ENCODE results near the gene CYP19A1.

The CYP19A1 gene

GRCh38 chr15:51229907-51230330 lies 108.5 kb downstream of the CYP19A1 start:
- H3K36me3 ChIP-seq = no peaks in the 10 kb centered on the region
- H3K4me3 ChIP-seq = no peak overlapping the region
- H3K27ac ChIP-seq = no peak overlapping the region
- no peak overlapping the region for H3K4me2 ChIP-seq
- no peak overlapping the region for H3K9ac ChIP-seq
- H3K4me1 ChIP-seq = peaks cover 28% of the 10 kb centered on the region
- H3K27me3 ChIP-seq = no peaks in the 10 kb centered on the region
- no peaks in the 10 kb centered on the region for H3K9me3 ChIP-seq
- H4K20me1 ChIP-seq = no peaks in the 10 kb centered on the region
- TF ChIP-seq Cebpa-rat (IDR thresholded peaks at IDR 0.05) = no peak

GRCh38 chr15:51227940-51228732 lies 110.3 kb downstream of the CYP19A1 start:
- Histone ChIP-seq H3K27me3 (no peaks in the 10 kb centered on the region), H3K36me3 (no peaks in the 10 kb centered on the region), H3K9me3 (no peaks in the 10 kb centered on the region), H4K20me1 (no peaks in the 10 kb centered on the region), H3K4me3 (no peak overlapping the region), H3K27ac (peak overlapping the region; percentile 47; the same call in 1 of the 2 replicates), H3K4me1 (peaks cover 14% of the 10 kb centered on the region), H3K9ac (no peak overlapping the region), H3K4me2 (peak overlapping the region; percentile 55)
- TF ChIP-seq Cebpa-rat (IDR thresholded peaks at IDR 0.05) = no peak

- H3K4me3 ChIP-seq = no peak overlapping the region
- no peaks in the 10 kb centered on the region for H3K36me3 ChIP-seq
- H3K4me2 ChIP-seq = no peak overlapping the region
Observed at GRCh38 chr15:51226576-51227210, 111.7 kb downstream of the CYP19A1 start.

GRCh38 chr15:51224428-51224827 lies 114.0 kb downstream of the CYP19A1 start:
- no peak for TF ChIP-seq Cebpa-rat (IDR thresholded peaks at IDR 0.05)
- H3K4me3 ChIP-seq = no peak overlapping the region
- no peak overlapping the region for H3K27ac ChIP-seq
- H3K4me1 ChIP-seq = peaks cover 14% of the 10 kb centered on the region
- no peaks in the 10 kb centered on the region for H3K36me3 ChIP-seq
- H4K20me1 ChIP-seq = no peaks in the 10 kb centered on the region
- H3K4me2 ChIP-seq = no peak overlapping the region
- no peaks in the 10 kb centered on the region for H3K27me3 ChIP-seq
- H3K9ac ChIP-seq = no peak overlapping the region
- H3K9me3 ChIP-seq = no peaks in the 10 kb centered on the region

More at GRCh38 chr15:51226576-51227210, 111.7 kb downstream of the CYP19A1 start:
- Histone ChIP-seq H4K20me1 (no peaks in the 10 kb centered on the region), H3K9ac (no peak overlapping the region), H3K27me3 (no peaks in the 10 kb centered on the region), H3K9me3 (no peaks in the 10 kb centered on the region), H3K4me1 (peaks cover 14% of the 10 kb centered on the region), H3K27ac (no peak overlapping the region)
- TF ChIP-seq Cebpa-rat (IDR thresholded peaks at IDR 0.05) = no peak

GRCh38 chr15:51223771-51224229 lies 114.6 kb downstream of the CYP19A1 start:
- no peak overlapping the region for H3K27ac ChIP-seq
- no peak overlapping the region for H3K9ac ChIP-seq
- peaks cover 10% of the 10 kb centered on the region for H3K4me1 ChIP-seq
- H3K36me3 ChIP-seq = no peaks in the 10 kb centered on the region
- no peaks in the 10 kb centered on the region for H3K27me3 ChIP-seq
- H3K4me3 ChIP-seq = no peak overlapping the region
- no peak for TF ChIP-seq Cebpa-rat (IDR thresholded peaks at IDR 0.05)
- H3K9me3 ChIP-seq = no peaks in the 10 kb centered on the region
- no peak overlapping the region for H3K4me2 ChIP-seq
- no peaks in the 10 kb centered on the region for H4K20me1 ChIP-seq

GRCh38 chr15:51218299-51218938 lies 120.0 kb downstream of the CYP19A1 start:
- Histone ChIP-seq H3K4me1 (no peaks in the 10 kb centered on the region), H3K36me3 (no peaks in the 10 kb centered on the region), H3K27me3 (no peaks in the 10 kb centered on the region), H3K4me3 (no peak overlapping the region), H3K9me3 (no peaks in the 10 kb centered on the region), H3K4me2 (no peak overlapping the region), H3K9ac (no peak overlapping the region), H3K27ac (no peak overlapping the region), H4K20me1 (no peaks in the 10 kb centered on the region)
- TF ChIP-seq Cebpa-rat (IDR thresholded peaks at IDR 0.05) = no peak

GRCh38 chr15:51212909-51213308 lies 125.5 kb downstream of the CYP19A1 start:
- H3K4me3 ChIP-seq = no peak overlapping the region
- H4K20me1 ChIP-seq = no peaks in the 10 kb centered on the region
- no peak for TF ChIP-seq Cebpa-rat (IDR thresholded peaks at IDR 0.05)
- H3K27ac ChIP-seq = no peak overlapping the region
- no peaks in the 10 kb centered on the region for H3K36me3 ChIP-seq
- no peaks in the 10 kb centered on the region for H3K4me1 ChIP-seq
- no peaks in the 10 kb centered on the region for H3K27me3 ChIP-seq
- H3K9me3 ChIP-seq = no peaks in the 10 kb centered on the region
- no peak overlapping the region for H3K4me2 ChIP-seq
- no peak overlapping the region for H3K9ac ChIP-seq

GRCh38 chr15:51212239-51212638 lies 126.2 kb downstream of the CYP19A1 start:
- Histone ChIP-seq H3K4me1 (no peaks in the 10 kb centered on the region), H3K4me2 (no peak overlapping the region), H4K20me1 (no peaks in the 10 kb centered on the region), H3K27ac (no peak overlapping the region), H3K9me3 (no peaks in the 10 kb centered on the region), H3K9ac (no peak overlapping the region), H3K27me3 (no peaks in the 10 kb centered on the region), H3K4me3 (no peak overlapping the region), H3K36me3 (no peaks in the 10 kb centered on the region)
- TF ChIP-seq Cebpa-rat (IDR thresholded peaks at IDR 0.05) = no peak

GRCh38 chr15:51205050-51205975 lies 133.1 kb downstream of the CYP19A1 start:
- Histone ChIP-seq H3K9ac (no peak overlapping the region), H4K20me1 (no peaks in the 10 kb centered on the region), H3K4me1 (no peaks in the 10 kb centered on the region), H3K36me3 (no peaks in the 10 kb centered on the region), H3K4me2 (no peak overlapping the region), H3K27me3 (no peaks in the 10 kb centered on the region), H3K27ac (no peak overlapping the region), H3K9me3 (no peaks in the 10 kb centered on the region), H3K4me3 (no peak overlapping the region)
- no peak for TF ChIP-seq Cebpa-rat (IDR thresholded peaks at IDR 0.05)

All from BLaER1 (cell line).